OCI-LY3 (cell line): ENCODE data around the gene ESR1.

ENCODE experiments used
- EZH2phosphoT487 ChIP-seq: fragments of 200-600 bp; shearing (Covaris generic); IDR thresholded peaks from 2 replicates; pipeline ENCODE4 v1.6.1; 2018; ENCODE audit warnings: antibody characterized with exemption, mixed run types, low read depth
- TF ChIP-seq, protein P1 (sequence below): fragments of 200-600, 300-600 bp; sonication (generic); IDR thresholded peaks from 2 replicates; pipeline ENCODE4 v1.5.1; 2014; ENCODE audit warnings: antibody characterized with exemption, low read length, low read depth

DNA sequence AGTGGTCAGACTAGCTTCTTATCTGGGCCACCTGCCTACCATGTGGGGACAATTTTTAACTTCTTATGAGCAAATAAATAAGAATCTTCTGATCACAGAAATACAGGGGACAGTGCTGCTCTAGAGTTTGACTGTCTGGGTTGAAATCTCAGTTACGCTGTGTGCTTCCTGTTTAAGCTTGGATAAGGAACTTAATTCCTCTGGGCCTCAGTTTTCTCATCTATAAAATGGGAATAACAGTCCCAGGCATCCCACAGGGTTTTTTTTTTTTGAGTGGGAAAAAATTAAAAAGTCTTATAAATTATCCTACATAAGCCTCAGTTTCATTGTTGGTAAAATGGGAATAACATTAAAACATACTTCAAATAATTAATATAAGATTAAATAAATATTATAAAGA is 340.9 kb downstream of the ESR1 start:
- TF ChIP-seq, protein P1, sequence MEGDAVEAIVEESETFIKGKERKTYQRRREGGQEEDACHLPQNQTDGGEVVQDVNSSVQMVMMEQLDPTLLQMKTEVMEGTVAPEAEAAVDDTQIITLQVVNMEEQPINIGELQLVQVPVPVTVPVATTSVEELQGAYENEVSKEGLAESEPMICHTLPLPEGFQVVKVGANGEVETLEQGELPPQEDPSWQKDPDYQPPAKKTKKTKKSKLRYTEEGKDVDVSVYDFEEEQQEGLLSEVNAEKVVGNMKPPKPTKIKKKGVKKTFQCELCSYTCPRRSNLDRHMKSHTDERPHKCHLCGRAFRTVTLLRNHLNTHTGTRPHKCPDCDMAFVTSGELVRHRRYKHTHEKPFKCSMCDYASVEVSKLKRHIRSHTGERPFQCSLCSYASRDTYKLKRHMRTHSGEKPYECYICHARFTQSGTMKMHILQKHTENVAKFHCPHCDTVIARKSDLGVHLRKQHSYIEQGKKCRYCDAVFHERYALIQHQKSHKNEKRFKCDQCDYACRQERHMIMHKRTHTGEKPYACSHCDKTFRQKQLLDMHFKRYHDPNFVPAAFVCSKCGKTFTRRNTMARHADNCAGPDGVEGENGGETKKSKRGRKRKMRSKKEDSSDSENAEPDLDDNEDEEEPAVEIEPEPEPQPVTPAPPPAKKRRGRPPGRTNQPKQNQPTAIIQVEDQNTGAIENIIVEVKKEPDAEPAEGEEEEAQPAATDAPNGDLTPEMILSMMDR, result no peak
- no peak for TF ChIP-seq EZH2phosphoT487
